NB4 (cell line): Measurements from ENCODE around the gene PCNT.

Source experiments
- CTCF ChIP-seq: IDR thresholded peaks from one replicate; pipeline ENCODE4 v1.5.1; 2012; ENCODE audit warnings: low read depth, low read length
- MAX ChIP-seq: IDR thresholded peaks from 2 replicates; pipeline ENCODE4 v1.6.1; 2011; ENCODE audit warnings: low read depth, low read length
- MYC ChIP-seq: IDR thresholded peaks from 2 replicates; pipeline ENCODE4 v1.6.1; 2011; ENCODE audit warnings: low read depth, low read length
- POLR2A ChIP-seq: IDR thresholded peaks from 2 replicates; pipeline ENCODE4 v1.6.1; 2011; ENCODE audit warnings: mild to moderate bottlenecking; ENCODE audit not compliant: insufficient read length; ENCODE audit errors: extremely low read depth

- TF ChIP-seq CTCF = no peak
- no peak for TF ChIP-seq POLR2A
- TF ChIP-seq MAX = no peak
- TF ChIP-seq MYC = no peak
These were observed 86.6 kb downstream of the PCNT start for GRCh38 chr21:46410516-46410915.
